ENCODE data around the gene ACBD5. TPM values are rescaled to one million over a fixed set of nuclear protein-coding genes. Genes with fewer than 3 reads are reported as not detected.
A peak's percentile ranks its signal among the peaks of the same experiment; 100 is the strongest.

ACBD5 gene
- total RNA-seq, 3 donors from 2014 or later = 18.7 to 27.4 (median 25.0) TPM

DNA sequence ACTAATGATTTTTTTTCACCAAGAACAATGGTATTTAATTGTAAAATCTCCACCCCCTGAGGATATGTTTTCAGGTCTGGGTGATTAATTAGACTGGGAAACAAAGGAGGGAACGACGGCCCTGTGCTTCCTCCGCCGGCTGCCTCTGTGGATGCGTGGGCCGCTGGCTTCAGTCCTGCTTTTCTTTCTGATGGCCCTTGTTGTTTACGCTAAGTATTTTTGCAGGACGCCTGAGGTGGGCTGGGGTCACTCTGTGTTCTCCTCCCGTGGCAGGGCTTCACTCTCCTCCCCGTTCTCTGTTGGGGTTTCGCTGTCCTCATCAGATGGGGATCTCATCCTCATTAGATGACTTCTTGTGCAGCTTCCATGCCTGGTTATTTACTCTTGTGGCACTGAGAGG is 5.2 kb upstream of the ACBD5 start:
- TF ChIP-seq POLR2AphosphoS5 (IDR thresholded peaks at IDR 0.05) = no peak
- TF ChIP-seq, protein P1, sequence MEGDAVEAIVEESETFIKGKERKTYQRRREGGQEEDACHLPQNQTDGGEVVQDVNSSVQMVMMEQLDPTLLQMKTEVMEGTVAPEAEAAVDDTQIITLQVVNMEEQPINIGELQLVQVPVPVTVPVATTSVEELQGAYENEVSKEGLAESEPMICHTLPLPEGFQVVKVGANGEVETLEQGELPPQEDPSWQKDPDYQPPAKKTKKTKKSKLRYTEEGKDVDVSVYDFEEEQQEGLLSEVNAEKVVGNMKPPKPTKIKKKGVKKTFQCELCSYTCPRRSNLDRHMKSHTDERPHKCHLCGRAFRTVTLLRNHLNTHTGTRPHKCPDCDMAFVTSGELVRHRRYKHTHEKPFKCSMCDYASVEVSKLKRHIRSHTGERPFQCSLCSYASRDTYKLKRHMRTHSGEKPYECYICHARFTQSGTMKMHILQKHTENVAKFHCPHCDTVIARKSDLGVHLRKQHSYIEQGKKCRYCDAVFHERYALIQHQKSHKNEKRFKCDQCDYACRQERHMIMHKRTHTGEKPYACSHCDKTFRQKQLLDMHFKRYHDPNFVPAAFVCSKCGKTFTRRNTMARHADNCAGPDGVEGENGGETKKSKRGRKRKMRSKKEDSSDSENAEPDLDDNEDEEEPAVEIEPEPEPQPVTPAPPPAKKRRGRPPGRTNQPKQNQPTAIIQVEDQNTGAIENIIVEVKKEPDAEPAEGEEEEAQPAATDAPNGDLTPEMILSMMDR (IDR thresholded peaks at IDR 0.05) = no peak
- no peak for TF ChIP-seq POLR2A (IDR thresholded peaks at IDR 0.05)
- intact Hi-C loops (cut with DNase I; ENCODE audit: low total_unique reads) = no loop called here
- Histone ChIP-seq H3K27me3 (no peaks in the 10 kb centered on the region), H3K36me3 (no peaks in the 10 kb centered on the region), H3K4me3 (no peak overlapping the region), H3K4me1 (no peaks in the 10 kb centered on the region), H3K9me3 (no peaks in the 10 kb centered on the region), H3K27ac (no peak overlapping the region)
- DNase-seq (ENCODE audit: low spot score in 2 of 2) = no peak

DNA sequence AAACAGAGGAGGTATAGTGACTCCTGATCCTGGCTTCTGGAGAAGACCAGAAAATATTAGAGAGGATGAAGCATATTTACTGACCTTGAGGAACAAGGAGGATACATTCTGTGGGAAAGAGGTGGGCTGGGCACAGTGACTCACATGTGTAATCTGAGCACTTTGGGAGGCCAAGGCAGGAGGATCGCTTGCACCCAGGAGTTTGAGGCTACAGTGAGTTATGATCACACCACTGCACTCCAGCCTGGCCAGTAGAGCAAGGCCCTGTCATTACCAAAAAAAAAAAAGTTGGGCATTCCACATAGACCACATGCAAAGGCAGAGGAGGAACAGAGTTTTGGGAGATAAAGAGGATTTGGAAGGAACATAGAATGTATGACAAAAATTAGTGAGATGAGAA is 4.4 kb upstream of the ACBD5 start:
- H3K36me3 ChIP-seq = no peaks in the 10 kb centered on the region
- no peaks in the 10 kb centered on the region for H3K9me3 ChIP-seq
- no peaks in the 10 kb centered on the region for H3K4me1 ChIP-seq
- no peak overlapping the region for H3K4me3 ChIP-seq
- TF ChIP-seq POLR2AphosphoS5 (IDR thresholded peaks at IDR 0.05) (no peak), POLR2A (IDR thresholded peaks at IDR 0.05) (no peak)
- TF ChIP-seq, protein P1 (IDR thresholded peaks at IDR 0.05) = no peak
- no peak overlapping the region for H3K27ac ChIP-seq
- H3K27me3 ChIP-seq = no peaks in the 10 kb centered on the region
- DNase-seq (ENCODE audit: low spot score in 2 of 2) = no peak
- intact Hi-C loops (cut with DNase I; ENCODE audit: low total_unique reads) = no loop called here

DNA sequence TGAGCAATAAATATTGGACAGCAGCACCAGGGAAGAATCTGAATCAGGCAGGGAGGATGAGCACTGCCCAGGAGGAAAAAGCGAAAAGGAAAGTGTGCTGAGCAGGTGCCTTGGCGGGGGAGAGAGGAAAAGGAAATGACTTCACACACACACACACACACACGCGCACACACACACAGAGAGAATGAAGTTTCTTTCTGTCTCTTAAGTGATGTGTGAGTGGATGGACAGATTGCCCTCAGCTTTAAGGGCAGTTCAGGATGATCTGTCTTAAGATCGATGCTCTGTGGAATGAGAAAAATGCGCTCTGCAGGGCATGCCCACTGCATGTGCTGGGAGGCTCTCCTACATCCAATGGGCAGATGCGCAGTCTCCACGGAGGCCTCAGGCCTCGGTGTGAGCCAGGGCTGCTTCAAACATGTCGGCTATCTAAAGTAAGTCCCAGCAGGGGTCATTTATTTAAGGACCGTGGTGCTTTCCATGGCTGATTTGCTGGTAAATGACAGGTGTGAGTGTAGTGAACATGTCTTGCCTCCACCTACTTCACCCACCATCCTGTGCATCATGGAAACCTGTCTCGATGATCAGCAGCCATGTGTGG is 2.5 kb upstream of the ACBD5 start:
- TF ChIP-seq POLR2AphosphoS5 (IDR thresholded peaks at IDR 0.05) (peak in 2 of 3 donors; percentile 16 to 48), POLR2A (IDR thresholded peaks at IDR 0.05) (no peak)
- H3K9me3 ChIP-seq = no peaks in the 10 kb centered on the region

DNA sequence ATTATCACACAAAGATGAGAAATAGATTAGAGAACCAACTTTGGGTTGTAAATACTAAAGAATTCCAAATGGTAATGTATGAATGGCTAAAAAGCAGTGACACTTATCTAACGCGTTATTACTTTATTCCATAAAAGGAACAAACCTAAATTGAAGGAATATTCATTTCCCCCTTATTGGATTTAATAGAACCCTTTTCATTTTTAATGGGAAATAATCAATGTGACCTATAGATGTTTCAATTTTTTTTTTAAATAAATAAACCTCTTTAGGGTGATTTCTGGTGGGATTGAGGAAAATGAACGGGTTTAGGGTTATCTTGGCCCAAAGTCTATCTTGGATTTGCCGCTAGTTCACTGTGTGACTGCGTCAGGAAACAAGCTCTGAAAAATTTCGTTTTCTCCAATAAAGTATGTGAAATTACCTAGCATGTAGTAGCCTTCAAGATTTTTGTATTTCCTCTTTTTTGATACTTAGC is 1.9 kb upstream of the ACBD5 start:
- no peak for TF ChIP-seq POLR2AphosphoS5 (IDR thresholded peaks at IDR 0.05)
- no peak for TF ChIP-seq POLR2A (IDR thresholded peaks at IDR 0.05)
- TF ChIP-seq, protein P1 (IDR thresholded peaks at IDR 0.05) = no peak
- H3K9me3 ChIP-seq = no peaks in the 10 kb centered on the region
- no peak for DNase-seq (ENCODE audit: low spot score in 2 of 2)
- H3K27ac ChIP-seq = peak overlapping the region; percentile 98
- intact Hi-C loops (cut with DNase I; ENCODE audit: low total_unique reads) = no loop called here
- H3K4me3 ChIP-seq = peak overlapping the region; percentile 69 to 89 (median 81)
- H3K4me1 ChIP-seq = no peaks in the 10 kb centered on the region
- no peaks in the 10 kb centered on the region for H3K36me3 ChIP-seq
- H3K27me3 ChIP-seq = no peaks in the 10 kb centered on the region

More for the DNA sequence above, 2.5 kb upstream of the ACBD5 start:
- Histone ChIP-seq H3K4me1 (no peaks in the 10 kb centered on the region), H3K27me3 (no peaks in the 10 kb centered on the region), H3K27ac (peak overlapping the region; percentile 98), H3K4me3 (peak overlapping the region; percentile 69 to 89 (median 81)), H3K36me3 (no peaks in the 10 kb centered on the region)
- intact Hi-C loops (cut with DNase I; ENCODE audit: low total_unique reads) = no loop called here
- DNase-seq (ENCODE audit: low spot score in 2 of 2) = peak in 1 of 2 donors; percentile 55

DNA sequence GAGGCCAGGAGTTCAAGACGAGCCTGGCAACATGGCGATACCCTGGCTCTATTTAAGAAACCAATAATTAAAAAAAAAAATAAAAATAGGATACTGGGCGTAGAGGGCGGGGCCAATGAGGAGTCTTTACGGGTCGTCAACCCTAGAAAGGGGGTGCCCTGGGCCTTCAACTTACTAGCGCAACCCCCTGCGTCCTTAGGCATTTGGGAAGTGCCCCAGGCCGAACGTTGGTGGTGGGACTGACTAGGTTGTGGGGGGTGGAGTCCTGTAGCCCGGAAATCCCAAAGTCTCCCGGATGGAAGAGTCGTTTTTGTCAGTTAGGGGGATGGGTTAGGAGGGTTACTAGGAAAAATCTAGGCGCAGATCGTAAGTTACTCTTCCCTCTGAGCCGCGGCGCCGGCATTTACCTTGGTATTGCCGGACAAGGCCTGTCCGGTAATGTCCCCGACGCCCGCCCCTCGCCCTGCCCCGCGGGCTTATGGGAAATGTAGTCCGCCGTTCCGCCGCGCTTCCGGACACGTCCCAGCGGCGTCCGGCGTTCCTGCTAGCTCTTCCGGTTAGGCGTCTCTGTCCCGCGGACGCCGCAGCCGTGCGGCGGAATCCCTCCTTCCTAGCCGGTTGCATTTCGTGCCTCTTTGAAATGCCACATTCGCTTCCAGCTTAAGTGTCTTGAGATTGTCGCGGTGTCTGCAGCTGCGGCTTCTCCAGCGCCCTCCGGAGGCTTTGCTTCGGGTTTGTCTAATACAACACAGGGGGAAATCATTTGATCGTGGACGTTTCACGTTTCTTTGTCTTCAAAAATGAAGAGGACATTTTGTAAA is 1.3 kb upstream of the ACBD5 start:
- Histone ChIP-seq H3K4me3 (peak overlapping the region; percentile 69 to 89 (median 81)), H3K36me3 (no peaks in the 10 kb centered on the region), H3K9me3 (no peaks in the 10 kb centered on the region), H3K27me3 (no peaks in the 10 kb centered on the region), H3K27ac (peak overlapping the region; percentile 98), H3K4me1 (no peaks in the 10 kb centered on the region)
- peak; percentile 86 to 92 for DNase-seq (ENCODE audit: low spot score in 2 of 2)
- intact Hi-C loops (cut with DNase I; ENCODE audit: low total_unique reads) = no loop called here
- TF ChIP-seq, protein P1 (IDR thresholded peaks at IDR 0.05) = peak; percentile 32 to 65 (median 46)
- TF ChIP-seq POLR2AphosphoS5 (IDR thresholded peaks at IDR 0.05) (peak; percentile 88 to 97 (median 94)), POLR2A (IDR thresholded peaks at IDR 0.05) (peak; percentile 90)

Data from breast epithelium (tissue), 4 donors.